ENCODE measurements around the gene CD37. TPM values are rescaled to one million over a fixed set of nuclear protein-coding genes. Genes with fewer than 3 reads are reported as not detected.

CD37 gene
- total and polyA plus RNA-seq, 2 experiments from 2014 or later: 106 TPM; not detected in 1

DNA sequence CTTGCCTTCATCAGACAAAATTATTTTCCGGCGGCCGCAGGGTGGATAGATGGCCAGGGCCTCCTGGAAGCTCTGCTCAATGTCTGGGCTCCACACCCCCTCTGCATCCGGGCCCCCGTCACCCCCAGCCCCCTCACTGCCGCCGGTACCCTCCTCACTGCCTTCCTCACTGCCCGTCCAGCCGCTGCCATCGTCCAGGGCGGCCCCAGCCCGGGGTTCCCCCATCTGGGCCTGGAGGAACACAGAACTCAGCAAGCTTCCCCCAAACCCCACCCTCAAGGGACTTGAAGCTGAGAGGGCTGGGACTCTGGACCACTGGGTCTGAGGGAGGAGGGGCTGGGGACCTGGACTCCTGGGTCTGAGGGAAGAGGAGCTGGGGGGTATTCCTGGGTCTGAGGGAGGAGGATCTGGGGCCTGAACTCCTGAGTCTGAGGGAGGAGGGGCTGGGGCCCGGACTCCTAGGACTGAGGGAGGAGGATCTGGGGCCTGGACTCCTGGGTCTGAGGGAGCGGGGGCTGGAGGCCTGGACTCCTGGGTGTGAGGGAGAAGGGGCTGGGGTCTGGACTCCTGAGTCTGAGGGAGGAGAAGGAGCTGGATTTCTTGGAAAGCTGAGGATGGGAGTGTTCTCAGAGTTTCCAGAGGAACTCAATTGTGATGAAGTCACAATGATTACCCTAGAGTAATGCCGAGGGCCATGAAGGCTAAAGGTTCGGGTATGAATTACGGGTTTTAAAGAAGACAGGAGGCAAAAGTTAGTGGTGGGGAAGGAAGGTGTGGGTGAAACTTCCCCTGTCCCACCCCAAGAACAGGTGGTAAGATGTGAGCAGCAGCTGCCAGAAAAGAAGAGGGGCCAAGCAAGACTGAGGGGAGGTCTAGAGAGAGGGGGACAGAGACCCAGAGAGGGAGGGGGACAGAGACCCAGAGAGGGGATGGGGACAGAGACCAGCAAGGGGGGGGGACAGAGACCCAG, 24.9 kb downstream of the CD37 start:
- peaks cover 15% of the 10 kb centered on the region; the same call in 1 of the 2 replicates for H3K36me3 ChIP-seq (ENCODE audit: insufficient read depth)
- H3K27ac ChIP-seq (ENCODE audit: low read depth): peak overlapping the region; percentile 72
- peaks cover 25% of the 10 kb centered on the region for H3K27me3 Mint-ChIP-seq (ENCODE audit: insufficient read depth, low read depth, poor library complexity)
- peaks cover 6% of the 10 kb centered on the region; the same call in 1 of the 2 replicates for H3F3A ChIP-seq (replicated peaks; ENCODE audit: low read depth)
- H3K27ac Mint-ChIP-seq: peak overlapping the region; percentile 98; the same call in 1 of the 2 replicates
- H3K4me1 Mint-ChIP-seq: peaks cover 22% of the 10 kb centered on the region
- H4K20me1 ChIP-seq (replicated peaks; ENCODE audit: insufficient read depth): no peaks in the 10 kb centered on the region; the same call in 1 of the 2 replicates
- H3K4me2 ChIP-seq: 0 out of 2 replicates have a peak overlapping the region, but pooled peaks have one; percentile 94
- H3K4me3 Mint-ChIP-seq: no peak overlapping the region; the same call in 2 of the 3 replicates
- H3K4me1 ChIP-seq (ENCODE audit: insufficient read depth): peaks cover 5% of the 10 kb centered on the region; the same call in 1 of the 2 replicates
- H3K9me3 Mint-ChIP-seq: peaks cover 5% of the 10 kb centered on the region; the same call in 1 of the 3 replicates
- peaks cover 51% of the 10 kb centered on the region for H3K36me3 Mint-ChIP-seq (ENCODE audit: low read depth)
- H3K79me2 ChIP-seq (replicated peaks; ENCODE audit: insufficient read depth): peaks cover 36% of the 10 kb centered on the region
- DNase-seq (ENCODE audit: low spot score) (no peak), ATAC-seq (no peak)
- no peak overlapping the region for H2AFZ ChIP-seq
- H3K4me3 ChIP-seq: peak overlapping the region; percentile 99
- TF ChIP-seq EZH2phosphoT487 (IDR thresholded peaks at IDR 0.05; ENCODE audit: unreplicated experiment): no peak
- TF ChIP-seq, protein P1, sequence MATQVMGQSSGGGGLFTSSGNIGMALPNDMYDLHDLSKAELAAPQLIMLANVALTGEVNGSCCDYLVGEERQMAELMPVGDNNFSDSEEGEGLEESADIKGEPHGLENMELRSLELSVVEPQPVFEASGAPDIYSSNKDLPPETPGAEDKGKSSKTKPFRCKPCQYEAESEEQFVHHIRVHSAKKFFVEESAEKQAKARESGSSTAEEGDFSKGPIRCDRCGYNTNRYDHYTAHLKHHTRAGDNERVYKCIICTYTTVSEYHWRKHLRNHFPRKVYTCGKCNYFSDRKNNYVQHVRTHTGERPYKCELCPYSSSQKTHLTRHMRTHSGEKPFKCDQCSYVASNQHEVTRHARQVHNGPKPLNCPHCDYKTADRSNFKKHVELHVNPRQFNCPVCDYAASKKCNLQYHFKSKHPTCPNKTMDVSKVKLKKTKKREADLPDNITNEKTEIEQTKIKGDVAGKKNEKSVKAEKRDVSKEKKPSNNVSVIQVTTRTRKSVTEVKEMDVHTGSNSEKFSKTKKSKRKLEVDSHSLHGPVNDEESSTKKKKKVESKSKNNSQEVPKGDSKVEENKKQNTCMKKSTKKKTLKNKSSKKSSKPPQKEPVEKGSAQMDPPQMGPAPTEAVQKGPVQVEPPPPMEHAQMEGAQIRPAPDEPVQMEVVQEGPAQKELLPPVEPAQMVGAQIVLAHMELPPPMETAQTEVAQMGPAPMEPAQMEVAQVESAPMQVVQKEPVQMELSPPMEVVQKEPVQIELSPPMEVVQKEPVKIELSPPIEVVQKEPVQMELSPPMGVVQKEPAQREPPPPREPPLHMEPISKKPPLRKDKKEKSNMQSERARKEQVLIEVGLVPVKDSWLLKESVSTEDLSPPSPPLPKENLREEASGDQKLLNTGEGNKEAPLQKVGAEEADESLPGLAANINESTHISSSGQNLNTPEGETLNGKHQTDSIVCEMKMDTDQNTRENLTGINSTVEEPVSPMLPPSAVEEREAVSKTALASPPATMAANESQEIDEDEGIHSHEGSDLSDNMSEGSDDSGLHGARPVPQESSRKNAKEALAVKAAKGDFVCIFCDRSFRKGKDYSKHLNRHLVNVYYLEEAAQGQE (IDR thresholded peaks at IDR 0.05; ENCODE audit: unreplicated experiment): no peak
- no peak for TF ChIP-seq POLR2AphosphoS5 (IDR thresholded peaks at IDR 0.05; ENCODE audit: low read depth)
- no peak for TF ChIP-seq STAT1 (IDR thresholded peaks at IDR 0.05; ENCODE audit: unreplicated experiment)
- TF ChIP-seq, protein P2, sequence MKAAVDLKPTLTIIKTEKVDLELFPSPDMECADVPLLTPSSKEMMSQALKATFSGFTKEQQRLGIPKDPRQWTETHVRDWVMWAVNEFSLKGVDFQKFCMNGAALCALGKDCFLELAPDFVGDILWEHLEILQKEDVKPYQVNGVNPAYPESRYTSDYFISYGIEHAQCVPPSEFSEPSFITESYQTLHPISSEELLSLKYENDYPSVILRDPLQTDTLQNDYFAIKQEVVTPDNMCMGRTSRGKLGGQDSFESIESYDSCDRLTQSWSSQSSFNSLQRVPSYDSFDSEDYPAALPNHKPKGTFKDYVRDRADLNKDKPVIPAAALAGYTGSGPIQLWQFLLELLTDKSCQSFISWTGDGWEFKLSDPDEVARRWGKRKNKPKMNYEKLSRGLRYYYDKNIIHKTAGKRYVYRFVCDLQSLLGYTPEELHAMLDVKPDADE (IDR thresholded peaks at IDR 0.05): no peak
- TF ChIP-seq JUNB (IDR thresholded peaks at IDR 0.05; ENCODE audit: unreplicated experiment): no peak
- H3K27me3 ChIP-seq (ENCODE audit: insufficient read depth): no peaks in the 10 kb centered on the region
- H3K9me2 ChIP-seq (ENCODE audit: insufficient read depth): no peaks in the 10 kb centered on the region

DNA sequence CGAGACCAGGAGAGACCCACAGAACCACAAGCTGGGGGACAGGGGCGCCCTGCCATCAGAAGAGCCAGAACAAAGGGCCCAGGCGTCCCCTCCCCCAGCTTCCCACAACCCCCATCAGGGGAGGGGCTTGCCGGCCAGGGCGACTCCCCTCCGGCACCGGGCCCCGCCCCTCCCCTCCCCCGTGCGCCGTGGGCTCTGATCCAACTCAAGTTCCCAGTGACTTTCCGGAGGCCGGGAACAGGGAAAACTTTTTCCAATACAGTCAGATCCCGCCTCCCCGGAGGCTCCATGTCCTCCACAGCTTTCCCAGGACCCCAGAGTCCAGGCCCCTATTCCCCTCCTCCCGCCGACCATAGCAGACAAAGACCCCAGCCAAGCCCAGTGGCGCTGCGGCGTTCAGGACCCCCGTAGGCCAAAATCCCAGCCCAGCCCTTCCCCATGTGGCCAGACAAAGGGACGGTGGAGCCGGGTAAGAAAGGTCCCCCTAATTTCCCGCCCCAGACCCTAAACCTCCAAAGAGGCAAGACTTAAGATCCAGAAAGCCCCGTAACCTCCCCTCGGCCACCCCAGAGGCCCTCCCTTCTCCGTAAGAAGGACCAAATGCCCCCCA, 26.3 kb downstream of the CD37 start:
- Mint-ChIP-seq H3K4me1 (peaks cover 16% of the 10 kb centered on the region), H3K27me3 (ENCODE audit: insufficient read depth, low read depth, poor library complexity) (peaks cover 21% of the 10 kb centered on the region), H3K36me3 (ENCODE audit: low read depth) (peaks cover 37% of the 10 kb centered on the region), H3K27ac (peak overlapping the region; percentile 98; the same call in 1 of the 2 replicates), H3K9me3 (peaks cover 5% of the 10 kb centered on the region; the same call in 1 of the 3 replicates), H3K4me3 (no peak overlapping the region; the same call in 2 of the 3 replicates)
- peak overlapping the region; percentile 97 for H3K27ac ChIP-seq (ENCODE audit: low read depth)
- peak overlapping the region; percentile 99 for H3K4me3 ChIP-seq
- TF ChIP-seq, protein P3, sequence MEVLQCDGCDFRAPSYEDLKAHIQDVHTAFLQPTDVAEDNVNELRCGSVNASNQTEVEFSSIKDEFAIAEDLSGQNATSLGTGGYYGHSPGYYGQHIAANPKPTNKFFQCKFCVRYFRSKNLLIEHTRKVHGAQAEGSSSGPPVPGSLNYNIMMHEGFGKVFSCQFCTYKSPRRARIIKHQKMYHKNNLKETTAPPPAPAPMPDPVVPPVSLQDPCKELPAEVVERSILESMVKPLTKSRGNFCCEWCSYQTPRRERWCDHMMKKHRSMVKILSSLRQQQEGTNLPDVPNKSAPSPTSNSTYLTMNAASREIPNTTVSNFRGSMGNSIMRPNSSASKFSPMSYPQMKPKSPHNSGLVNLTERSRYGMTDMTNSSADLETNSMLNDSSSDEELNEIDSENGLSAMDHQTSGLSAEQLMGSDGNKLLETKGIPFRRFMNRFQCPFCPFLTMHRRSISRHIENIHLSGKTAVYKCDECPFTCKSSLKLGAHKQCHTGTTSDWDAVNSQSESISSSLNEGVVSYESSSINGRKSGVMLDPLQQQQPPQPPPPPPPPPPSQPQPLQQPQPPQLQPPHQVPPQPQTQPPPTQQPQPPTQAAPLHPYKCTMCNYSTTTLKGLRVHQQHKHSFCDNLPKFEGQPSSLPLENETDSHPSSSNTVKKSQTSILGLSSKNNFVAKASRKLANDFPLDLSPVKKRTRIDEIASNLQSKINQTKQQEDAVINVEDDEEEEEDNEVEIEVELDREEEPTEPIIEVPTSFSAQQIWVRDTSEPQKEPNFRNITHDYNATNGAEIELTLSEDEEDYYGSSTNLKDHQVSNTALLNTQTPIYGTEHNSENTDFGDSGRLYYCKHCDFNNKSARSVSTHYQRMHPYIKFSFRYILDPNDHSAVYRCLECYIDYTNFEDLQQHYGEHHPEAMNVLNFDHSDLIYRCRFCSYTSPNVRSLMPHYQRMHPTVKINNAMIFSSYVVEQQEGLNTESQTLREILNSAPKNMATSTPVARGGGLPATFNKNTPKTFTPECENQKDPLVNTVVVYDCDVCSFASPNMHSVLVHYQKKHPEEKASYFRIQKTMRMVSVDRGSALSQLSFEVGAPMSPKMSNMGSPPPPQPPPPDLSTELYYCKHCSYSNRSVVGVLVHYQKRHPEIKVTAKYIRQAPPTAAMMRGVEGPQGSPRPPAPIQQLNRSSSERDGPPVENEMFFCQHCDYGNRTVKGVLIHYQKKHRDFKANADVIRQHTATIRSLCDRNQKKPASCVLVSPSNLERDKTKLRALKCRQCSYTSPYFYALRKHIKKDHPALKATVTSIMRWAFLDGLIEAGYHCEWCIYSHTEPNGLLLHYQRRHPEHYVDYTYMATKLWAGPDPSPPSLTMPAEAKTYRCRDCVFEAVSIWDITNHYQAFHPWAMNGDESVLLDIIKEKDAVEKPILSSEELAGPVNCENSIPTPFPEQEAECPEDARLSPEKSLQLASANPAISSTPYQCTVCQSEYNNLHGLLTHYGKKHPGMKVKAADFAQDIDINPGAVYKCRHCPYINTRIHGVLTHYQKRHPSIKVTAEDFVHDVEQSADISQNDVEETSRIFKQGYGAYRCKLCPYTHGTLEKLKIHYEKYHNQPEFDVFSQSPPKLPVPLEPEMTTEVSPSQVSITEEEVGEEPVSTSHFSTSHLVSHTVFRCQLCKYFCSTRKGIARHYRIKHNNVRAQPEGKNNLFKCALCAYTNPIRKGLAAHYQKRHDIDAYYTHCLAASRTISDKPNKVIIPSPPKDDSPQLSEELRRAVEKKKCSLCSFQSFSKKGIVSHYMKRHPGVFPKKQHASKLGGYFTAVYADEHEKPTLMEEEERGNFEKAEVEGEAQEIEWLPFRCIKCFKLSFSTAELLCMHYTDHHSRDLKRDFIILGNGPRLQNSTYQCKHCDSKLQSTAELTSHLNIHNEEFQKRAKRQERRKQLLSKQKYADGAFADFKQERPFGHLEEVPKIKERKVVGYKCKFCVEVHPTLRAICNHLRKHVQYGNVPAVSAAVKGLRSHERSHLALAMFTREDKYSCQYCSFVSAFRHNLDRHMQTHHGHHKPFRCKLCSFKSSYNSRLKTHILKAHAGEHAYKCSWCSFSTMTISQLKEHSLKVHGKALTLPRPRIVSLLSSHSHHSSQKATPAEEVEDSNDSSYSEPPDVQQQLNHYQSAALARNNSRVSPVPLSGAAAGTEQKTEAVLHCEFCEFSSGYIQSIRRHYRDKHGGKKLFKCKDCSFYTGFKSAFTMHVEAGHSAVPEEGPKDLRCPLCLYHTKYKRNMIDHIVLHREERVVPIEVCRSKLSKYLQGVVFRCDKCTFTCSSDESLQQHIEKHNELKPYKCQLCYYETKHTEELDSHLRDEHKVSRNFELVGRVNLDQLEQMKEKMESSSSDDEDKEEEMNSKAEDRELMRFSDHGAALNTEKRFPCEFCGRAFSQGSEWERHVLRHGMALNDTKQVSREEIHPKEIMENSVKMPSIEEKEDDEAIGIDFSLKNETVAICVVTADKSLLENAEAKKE (CRISPR knock-in tag; IDR thresholded peaks at IDR 0.05): no peak
- peak; percentile 56 for TF ChIP-seq POLR2AphosphoS5 (IDR thresholded peaks at IDR 0.05; ENCODE audit: low read depth)
- H3K27me3 ChIP-seq (ENCODE audit: insufficient read depth): no peaks in the 10 kb centered on the region
- peaks cover 5% of the 10 kb centered on the region; the same call in 1 of the 2 replicates for H3K4me1 ChIP-seq (ENCODE audit: insufficient read depth)
- no peaks in the 10 kb centered on the region for H3K9me2 ChIP-seq (ENCODE audit: insufficient read depth)
- peaks cover 36% of the 10 kb centered on the region for H3K79me2 ChIP-seq (replicated peaks; ENCODE audit: insufficient read depth)
- peaks cover 15% of the 10 kb centered on the region; the same call in 1 of the 2 replicates for H3K36me3 ChIP-seq (ENCODE audit: insufficient read depth)
- H3K4me2 ChIP-seq: peak overlapping the region; percentile 94
- H4K20me1 ChIP-seq (replicated peaks; ENCODE audit: insufficient read depth): no peaks in the 10 kb centered on the region; the same call in 1 of the 2 replicates
- peak; percentile 88 for DNase-seq (ENCODE audit: low spot score)
- ATAC-seq: peak; percentile 30
- peaks cover 6% of the 10 kb centered on the region; the same call in 1 of the 2 replicates for H3F3A ChIP-seq (replicated peaks; ENCODE audit: low read depth)
- H2AFZ ChIP-seq: peak overlapping the region; percentile 47

Measured in GM23338 (cell line).